Stimulated activated effector memory CD8-positive, alpha-beta T cell treated with anti-CD3 and anti-CD28 coated beads, Interleukin-12 subunit alpha, Interleukin-12 subunit beta, amount 100 ng/mL, for 72 hours (primary cell): ENCODE measurements around the gene NIN.
"Not testable (repeated sequence)": the region's sequence is repeated elsewhere in the genome, so short reads cannot be mapped to it uniquely, and the experiment has no call there.

Experiments
- ATAC-seq: fragments of 150-1000 bp; cut with Tn5 transposase; 2 replicates; pipeline ENCODE4 v1.10.0; 2021
- DNase-seq, 2 donors: peaks; one replicate each; pipeline ENCODE4 v3.0.0; 2021 to 2022; ENCODE audit warnings: low spot score in 2 of 2
- H3K27ac Mint-ChIP-seq: one replicate; pipeline ENCODE4 v1.8.0; 2022; ENCODE audit warnings: mild to moderate bottlenecking, mixed read lengths
- H3K36me3 Mint-ChIP-seq: one replicate; pipeline ENCODE4 v1.8.0; 2022; ENCODE audit warnings: mild to moderate bottlenecking, mixed read lengths
- H3K4me1 Mint-ChIP-seq: one replicate; pipeline ENCODE4 v1.8.0; 2022; ENCODE audit warnings: mixed read lengths
- H3K4me3 Mint-ChIP-seq: one replicate; pipeline ENCODE4 v1.8.0; 2022; ENCODE audit warnings: mild to moderate bottlenecking, mixed read lengths
- H3K9me3 Mint-ChIP-seq: one replicate; pipeline ENCODE4 v1.8.0; 2022; ENCODE audit warnings: mixed read lengths

Gene NIN

DNA sequence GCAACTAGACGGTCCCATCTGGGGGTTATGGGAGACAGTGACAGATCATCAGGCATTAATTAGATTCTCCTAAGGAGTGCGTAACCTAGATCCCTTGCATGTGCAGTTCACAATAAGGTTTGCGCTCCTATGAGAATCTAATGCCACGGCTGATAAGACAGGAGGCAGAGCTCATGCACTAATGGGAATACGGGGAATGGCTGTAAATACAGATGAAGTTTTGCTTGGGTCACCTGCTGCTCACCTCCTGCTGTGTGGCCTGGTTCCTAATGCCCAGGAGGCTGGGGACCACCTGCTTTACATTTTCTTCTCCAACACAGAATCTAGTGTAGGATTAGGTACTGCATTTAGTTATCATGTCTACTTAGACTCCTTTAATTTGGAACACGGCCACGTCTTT is 113.2 kb downstream of the NIN start:
- H3K4me1 Mint-ChIP-seq: no peaks in the 10 kb centered on the region

DNA sequence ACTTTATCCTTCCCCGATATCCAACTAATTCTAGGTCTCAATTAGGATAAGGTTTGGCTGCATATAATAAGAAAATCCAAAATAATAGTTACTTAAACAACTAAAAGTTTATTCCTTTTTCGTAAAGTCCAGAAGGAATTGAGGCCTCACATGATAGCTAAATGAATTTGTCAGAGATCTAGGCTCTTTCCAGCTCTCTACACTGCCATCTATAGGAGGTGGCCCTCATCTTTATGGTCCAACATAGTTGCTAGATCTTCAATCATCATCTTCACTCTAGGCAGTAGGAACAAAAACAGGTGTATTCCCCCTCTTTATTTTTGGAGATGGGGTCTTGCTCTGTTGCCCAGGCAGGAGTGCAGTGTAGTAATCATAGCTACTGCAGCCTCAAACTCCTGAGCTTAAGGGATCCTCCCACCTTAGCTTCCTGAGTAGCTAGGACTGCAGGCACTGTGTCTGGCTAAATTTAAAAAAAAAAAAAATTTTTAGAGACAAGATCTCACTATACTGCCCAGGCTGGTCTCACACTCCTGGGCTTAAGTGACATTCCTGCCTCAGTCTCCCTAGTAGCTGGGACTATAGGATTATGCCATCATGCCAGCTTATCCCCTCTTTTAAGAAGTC is 116.4 kb downstream of the NIN start:
- Mint-ChIP-seq H3K4me1 (no peaks in the 10 kb centered on the region), H3K4me3 (no peak overlapping the region), H3K27ac (no peak overlapping the region), H3K36me3 (no peaks in the 10 kb centered on the region), H3K9me3 (no peaks in the 10 kb centered on the region)
- ATAC-seq: peak; percentile 50
- DNase-seq: no peak

More for the DNA sequence above, 113.2 kb downstream of the NIN start:
- DNase-seq (no peak), ATAC-seq (no peak)
- Mint-ChIP-seq H3K36me3 (peaks cover 20% of the 10 kb centered on the region), H3K27ac (no peak overlapping the region), H3K9me3 (no peaks in the 10 kb centered on the region), H3K4me3 (no peak overlapping the region)

DNA sequence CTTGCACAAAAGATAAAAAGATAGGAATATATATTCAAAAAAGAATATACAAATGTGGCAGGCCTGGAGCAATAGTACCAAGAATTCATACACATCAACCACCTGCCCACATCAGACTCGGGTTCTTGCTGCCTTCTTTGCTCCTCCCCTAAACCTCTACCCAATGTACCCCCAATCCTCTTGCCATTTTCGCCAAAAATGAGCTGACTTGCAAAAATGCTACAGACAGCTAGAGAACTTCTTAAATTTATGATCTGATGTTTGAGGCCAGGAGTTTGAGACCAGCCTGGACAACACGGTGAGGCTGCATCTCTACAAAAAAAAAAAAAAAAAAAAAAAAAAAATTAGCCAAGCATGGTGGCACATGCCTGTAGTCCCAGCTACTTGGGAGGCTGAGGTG is 119.9 kb downstream of the NIN start:
- no peak overlapping the region for H3K27ac Mint-ChIP-seq
- H3K4me3 Mint-ChIP-seq: no peak overlapping the region
- H3K36me3 Mint-ChIP-seq: no peaks in the 10 kb centered on the region
- no peak for ATAC-seq
- no peaks in the 10 kb centered on the region for H3K9me3 Mint-ChIP-seq
- H3K4me1 Mint-ChIP-seq: no peaks in the 10 kb centered on the region
- no peak for DNase-seq

DNA sequence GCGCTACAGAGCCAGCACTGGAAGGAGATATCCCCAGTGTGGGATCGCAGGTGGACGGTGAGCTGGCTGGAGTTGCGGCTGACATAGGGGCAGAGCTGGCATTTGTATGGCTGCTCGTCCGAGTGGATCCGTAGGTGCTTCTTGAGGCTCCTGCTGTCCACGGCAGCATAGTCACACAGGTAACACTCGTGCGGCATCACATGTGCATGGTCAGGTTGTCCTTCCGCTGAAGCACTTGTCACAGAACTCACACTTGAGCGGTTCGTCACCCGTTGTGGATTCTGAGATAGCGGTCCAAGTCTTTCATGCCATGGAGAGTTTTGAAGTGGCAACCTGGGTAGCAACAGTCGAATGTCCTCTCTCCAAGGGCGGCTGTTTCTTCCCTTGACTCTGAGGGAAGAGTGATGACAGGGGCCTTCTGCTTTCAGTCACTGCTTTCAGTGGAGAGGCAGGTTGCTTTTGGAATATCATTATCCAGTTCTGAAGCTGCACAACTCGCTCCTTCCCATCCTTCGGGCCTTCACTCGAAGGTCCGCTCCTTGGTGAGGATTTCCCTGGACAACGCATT is 125.9 kb downstream of the NIN start:
- H3K9me3 Mint-ChIP-seq: no peaks in the 10 kb centered on the region
- no peak for ATAC-seq
- DNase-seq: no peak
- no peaks in the 10 kb centered on the region for H3K36me3 Mint-ChIP-seq
- no peaks in the 10 kb centered on the region for H3K4me1 Mint-ChIP-seq
- H3K27ac Mint-ChIP-seq: no peak overlapping the region
- H3K4me3 Mint-ChIP-seq: no peak overlapping the region

DNA sequence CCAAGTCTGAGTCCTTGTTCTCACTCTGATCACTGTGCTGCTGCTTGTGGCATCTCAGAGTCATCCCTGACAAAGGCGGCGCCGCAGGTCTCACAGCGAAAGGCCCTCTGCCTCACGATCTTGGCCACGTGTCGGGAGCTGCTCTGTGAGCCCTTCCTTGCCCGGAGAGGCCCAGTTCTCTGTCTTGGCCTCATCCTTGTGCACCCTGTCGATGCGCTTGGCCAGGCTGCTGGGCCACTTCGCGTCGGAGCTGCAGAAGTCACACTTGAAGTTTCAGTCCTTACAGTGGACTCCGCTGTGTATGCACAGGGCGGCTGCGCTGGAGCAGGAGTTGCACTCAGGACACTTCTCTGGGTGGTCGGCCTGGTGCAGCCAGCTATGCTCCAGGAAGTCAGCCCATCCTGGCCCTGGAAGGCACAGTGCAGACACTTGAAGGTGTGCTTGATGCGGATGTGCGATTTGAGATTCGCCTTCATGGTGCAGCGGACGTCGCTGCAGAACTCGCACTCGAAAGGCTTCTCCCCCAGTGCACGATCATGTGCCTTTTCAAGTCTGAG is 126.4 kb downstream of the NIN start:
- no peaks in the 10 kb centered on the region for H3K9me3 Mint-ChIP-seq

DNA sequence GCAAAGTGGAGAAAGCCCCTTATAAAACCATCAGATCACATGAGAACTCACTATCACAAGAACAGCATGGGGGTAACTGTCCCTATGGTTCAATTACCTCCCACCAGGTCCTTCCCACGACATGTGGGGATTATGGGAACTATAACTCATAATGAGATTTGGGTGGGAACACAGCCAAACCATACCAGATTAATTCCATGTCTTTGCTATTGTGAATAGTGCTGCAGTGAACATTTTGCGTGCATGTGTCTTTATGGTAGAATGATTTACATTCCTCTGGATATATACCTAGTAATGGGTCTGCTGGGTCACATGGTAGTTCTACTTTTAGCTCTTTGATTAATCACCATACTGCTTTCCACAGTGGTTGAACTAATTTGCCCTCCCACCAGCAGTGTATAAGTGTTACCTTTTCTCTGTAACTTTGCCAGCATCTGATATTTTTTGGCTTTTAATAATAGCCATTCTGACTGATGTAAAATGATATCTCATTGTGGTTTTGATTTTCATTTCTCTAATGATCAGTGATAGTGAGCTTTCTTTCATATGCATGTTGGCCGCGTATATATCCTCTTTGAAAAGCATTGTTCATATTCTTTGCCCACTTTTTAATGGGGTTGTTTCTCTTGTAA is 133.2 kb downstream of the NIN start:
- no peak for DNase-seq
- Mint-ChIP-seq H3K4me1 (no peaks in the 10 kb centered on the region), H3K4me3 (no peak overlapping the region), H3K27ac (no peak overlapping the region), H3K9me3 (peaks cover 1% of the 10 kb centered on the region), H3K36me3 (no peaks in the 10 kb centered on the region)
- no peak for ATAC-seq

More for the DNA sequence above, 126.4 kb downstream of the NIN start:
- H3K4me3 Mint-ChIP-seq: no peak overlapping the region
- H3K4me1 Mint-ChIP-seq: no peaks in the 10 kb centered on the region
- DNase-seq (no peak), ATAC-seq (peak; percentile 16)
- no peak overlapping the region for H3K27ac Mint-ChIP-seq
- H3K36me3 Mint-ChIP-seq: no peaks in the 10 kb centered on the region

DNA sequence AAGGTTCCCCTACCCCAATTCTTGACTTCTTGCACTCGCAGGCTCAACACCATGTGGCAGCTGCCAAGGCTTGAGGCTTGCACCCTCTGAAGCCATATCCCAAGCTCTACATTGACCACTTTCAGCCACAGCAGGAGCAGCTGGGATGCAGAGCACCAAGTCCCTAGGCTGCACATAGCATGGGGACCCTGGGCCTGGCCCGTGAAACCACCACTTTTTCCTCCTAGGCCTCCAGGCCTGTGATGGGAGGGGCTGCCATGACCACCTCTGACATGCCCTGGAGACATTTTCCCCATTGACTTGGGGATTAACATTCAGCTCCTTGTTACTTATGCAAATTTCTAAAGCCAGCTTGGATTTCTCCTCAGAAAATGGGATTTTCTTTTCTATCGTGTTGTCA is 136.7 kb downstream of the NIN start:
- H3K36me3 Mint-ChIP-seq, H3K27ac Mint-ChIP-seq, H3K4me3 Mint-ChIP-seq, H3K9me3 Mint-ChIP-seq, DNase-seq, ATAC-seq, H3K4me1 Mint-ChIP-seq: not testable (repeated sequence)

DNA sequence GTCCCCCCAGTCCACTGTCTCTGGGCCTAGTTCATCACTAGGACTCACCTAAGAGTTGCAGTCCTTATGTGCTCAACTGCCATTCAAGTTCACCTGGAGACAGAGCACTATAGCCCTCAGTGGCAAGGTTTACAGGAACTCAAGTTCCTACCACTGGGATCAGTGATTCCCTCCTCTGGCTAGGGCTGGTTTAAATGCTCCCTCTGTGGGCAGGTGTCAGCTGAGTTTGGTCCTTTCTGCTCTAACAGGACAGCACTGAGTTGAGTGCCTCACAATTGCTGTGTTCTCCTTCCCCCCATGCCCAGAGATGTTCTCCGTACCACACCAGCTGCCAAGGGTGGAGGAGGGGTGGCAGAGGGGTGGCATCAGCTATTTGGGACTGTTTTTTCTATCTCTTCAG is 142.1 kb downstream of the NIN start:
- H3K9me3 Mint-ChIP-seq: peaks cover 12% of the 10 kb centered on the region
- no peaks in the 10 kb centered on the region for H3K36me3 Mint-ChIP-seq
- ATAC-seq (no peak), DNase-seq (no peak)
- no peak overlapping the region for H3K27ac Mint-ChIP-seq
- no peaks in the 10 kb centered on the region for H3K4me1 Mint-ChIP-seq
- H3K4me3 Mint-ChIP-seq: no peak overlapping the region

DNA sequence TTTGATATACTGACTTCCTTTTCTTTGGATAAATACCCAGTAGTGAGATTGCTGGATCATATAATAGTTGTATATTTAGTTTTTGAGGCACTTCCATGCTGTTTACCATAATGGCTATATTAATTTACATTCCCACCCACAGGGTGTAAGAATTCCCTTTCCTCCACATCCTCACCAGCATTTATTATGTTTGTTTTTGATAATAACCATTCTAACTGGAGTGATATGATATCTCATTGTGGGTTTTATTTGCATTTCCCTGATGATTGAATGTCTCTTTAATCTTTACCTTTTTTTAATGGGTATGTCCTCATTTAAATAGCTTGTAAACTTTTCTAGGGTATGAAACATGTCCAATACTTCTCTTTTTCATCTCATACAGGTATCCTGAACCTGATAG is 151.3 kb downstream of the NIN start:
- ATAC-seq: no peak

DNA sequence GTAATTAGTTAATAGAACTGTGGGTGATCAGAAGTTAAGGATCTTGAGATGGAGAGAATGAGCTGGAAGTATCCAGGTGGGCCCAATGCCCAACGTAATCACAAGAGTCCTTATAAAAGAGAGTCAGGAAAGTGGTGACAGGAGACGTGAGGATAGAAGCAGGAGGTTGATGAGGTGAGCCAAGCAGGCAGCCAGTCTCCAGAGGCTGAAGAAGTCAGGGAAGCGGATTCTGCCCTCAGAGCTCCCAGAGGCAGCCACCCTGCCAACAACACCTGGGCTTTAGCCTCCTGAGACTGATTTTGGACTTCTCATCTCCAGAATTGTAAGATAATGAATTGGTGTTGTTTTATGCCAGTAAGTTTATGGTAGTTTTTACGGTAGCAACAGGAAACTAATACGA is 152.8 kb downstream of the NIN start:
- no peaks in the 10 kb centered on the region for H3K9me3 Mint-ChIP-seq
- peaks cover 18% of the 10 kb centered on the region for H3K4me1 Mint-ChIP-seq
- ATAC-seq (no peak), DNase-seq (no peak)
- H3K4me3 Mint-ChIP-seq: no peak overlapping the region
- no peaks in the 10 kb centered on the region for H3K36me3 Mint-ChIP-seq
- H3K27ac Mint-ChIP-seq: no peak overlapping the region

More for the DNA sequence above, 151.3 kb downstream of the NIN start:
- no peak for DNase-seq
- Mint-ChIP-seq H3K4me3 (no peak overlapping the region), H3K27ac (no peak overlapping the region), H3K36me3 (no peaks in the 10 kb centered on the region), H3K4me1 (peaks cover 18% of the 10 kb centered on the region), H3K9me3 (no peaks in the 10 kb centered on the region)

DNA sequence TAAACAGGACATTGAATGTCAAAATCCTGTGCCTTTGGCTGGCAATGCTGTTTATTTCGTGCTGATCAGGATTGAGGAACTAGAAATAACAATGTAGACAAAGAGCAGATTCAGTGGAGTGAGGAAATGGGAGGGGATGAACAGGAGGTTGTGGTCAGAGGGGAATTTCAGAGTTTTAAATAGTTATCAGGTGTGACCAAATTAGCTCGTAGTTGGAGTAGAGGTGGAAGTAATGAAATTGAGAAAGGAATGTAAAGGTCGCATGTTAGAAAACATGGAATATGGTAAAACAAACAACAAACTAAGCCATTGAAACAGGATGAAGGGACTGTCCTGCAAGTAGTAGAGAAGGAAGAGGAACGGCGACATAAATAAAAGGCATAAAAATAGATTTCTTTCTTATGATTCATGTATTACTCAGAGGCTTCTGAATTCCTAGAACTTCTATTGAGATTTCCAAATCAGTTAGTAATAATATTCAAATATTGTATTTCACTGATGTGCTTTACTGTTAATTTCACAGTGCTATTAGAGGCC is 153.4 kb downstream of the NIN start:
- peaks cover 18% of the 10 kb centered on the region for H3K4me1 Mint-ChIP-seq
- peak overlapping the region; percentile 18 for H3K4me3 Mint-ChIP-seq
- H3K36me3 Mint-ChIP-seq: no peaks in the 10 kb centered on the region
- peak overlapping the region; percentile 40 for H3K27ac Mint-ChIP-seq
- DNase-seq (no peak), ATAC-seq (no peak)
- no peaks in the 10 kb centered on the region for H3K9me3 Mint-ChIP-seq

DNA sequence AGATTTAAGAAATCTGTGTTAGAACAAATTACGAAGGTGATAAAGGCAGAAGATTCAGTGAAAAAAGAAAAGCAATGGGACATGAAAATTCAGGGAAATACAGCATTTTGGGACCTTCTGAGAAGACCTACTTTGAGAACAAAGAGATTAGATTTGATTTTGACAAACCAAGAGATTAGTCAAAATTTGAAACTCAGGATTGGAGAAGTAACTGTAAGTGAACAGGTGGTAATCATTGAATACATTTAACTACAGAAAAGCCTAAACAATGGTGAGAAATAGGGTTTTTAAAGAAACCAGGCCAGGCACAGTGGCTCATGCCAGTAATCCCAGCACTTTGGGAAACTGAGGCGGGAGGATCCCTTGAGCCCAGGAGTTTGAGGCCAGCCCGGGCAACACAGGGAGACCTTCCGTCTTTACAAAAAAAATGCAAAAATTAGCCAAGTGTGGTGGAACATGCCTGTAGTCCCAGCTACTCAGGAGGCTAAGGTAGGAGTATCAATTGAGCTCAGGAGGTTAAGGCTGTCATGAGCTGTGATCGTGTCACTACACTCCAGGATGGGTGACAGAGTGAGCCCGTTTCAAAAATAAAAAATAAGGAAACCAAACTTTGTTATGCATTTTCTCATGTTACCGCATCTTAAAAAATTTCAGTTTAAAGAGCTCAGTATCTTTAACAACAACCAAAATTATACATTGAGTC is 154.0 kb downstream of the NIN start:
- DNase-seq (no peak), ATAC-seq (no peak)
- peak overlapping the region; percentile 18 for H3K4me3 Mint-ChIP-seq
- H3K4me1 Mint-ChIP-seq: peaks cover 18% of the 10 kb centered on the region
- peak overlapping the region; percentile 40 for H3K27ac Mint-ChIP-seq
- no peaks in the 10 kb centered on the region for H3K9me3 Mint-ChIP-seq
- no peaks in the 10 kb centered on the region for H3K36me3 Mint-ChIP-seq

DNA sequence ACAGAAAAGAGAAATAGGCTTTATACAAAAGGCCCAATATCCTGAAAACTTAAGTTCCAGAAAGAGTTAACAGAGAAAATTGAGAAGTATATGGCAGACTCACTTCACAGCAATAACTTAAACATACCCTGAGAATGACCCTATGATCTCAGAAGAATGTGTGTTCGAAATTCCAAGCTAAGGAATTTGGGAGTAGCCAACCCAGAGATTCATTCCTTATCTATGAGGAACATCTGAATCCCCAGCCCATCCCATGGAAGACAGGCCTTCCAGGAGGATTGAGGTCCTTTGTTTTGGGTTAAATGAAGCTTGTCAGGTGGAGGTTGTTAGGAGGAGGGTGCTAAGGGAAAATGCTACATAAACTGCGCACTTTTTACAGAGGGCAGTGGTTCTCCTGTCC is 155.4 kb downstream of the NIN start:
- Mint-ChIP-seq H3K9me3 (no peaks in the 10 kb centered on the region), H3K4me1 (peaks cover 18% of the 10 kb centered on the region), H3K4me3 (no peak overlapping the region), H3K27ac (no peak overlapping the region), H3K36me3 (no peaks in the 10 kb centered on the region)
- no peak for DNase-seq
- ATAC-seq: no peak

DNA sequence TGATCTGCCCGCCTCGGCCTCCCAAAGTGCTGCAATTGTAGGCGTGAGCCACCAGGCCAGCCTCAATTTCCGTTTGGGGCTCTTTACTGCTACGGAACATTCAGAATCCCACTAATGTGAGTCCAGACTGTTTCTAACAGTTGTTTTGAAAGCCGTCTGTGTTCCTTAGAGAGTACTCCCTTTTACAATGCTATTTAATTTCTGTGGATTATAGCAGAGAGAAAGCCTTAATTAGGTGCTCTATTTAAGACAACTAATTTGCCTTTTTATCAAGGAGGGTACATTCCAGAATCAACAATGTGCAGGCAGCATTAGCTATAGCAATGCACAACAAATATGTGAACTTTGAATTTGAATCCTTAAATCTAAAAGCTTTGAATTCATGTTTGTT is 160.1 kb downstream of the NIN start:
- no peak overlapping the region for H3K4me3 Mint-ChIP-seq
- peaks cover 6% of the 10 kb centered on the region for H3K4me1 Mint-ChIP-seq
- peaks cover 5% of the 10 kb centered on the region for H3K36me3 Mint-ChIP-seq
- H3K9me3 Mint-ChIP-seq: no peaks in the 10 kb centered on the region
- no peak overlapping the region for H3K27ac Mint-ChIP-seq
- no peak for ATAC-seq
- DNase-seq: no peak

DNA sequence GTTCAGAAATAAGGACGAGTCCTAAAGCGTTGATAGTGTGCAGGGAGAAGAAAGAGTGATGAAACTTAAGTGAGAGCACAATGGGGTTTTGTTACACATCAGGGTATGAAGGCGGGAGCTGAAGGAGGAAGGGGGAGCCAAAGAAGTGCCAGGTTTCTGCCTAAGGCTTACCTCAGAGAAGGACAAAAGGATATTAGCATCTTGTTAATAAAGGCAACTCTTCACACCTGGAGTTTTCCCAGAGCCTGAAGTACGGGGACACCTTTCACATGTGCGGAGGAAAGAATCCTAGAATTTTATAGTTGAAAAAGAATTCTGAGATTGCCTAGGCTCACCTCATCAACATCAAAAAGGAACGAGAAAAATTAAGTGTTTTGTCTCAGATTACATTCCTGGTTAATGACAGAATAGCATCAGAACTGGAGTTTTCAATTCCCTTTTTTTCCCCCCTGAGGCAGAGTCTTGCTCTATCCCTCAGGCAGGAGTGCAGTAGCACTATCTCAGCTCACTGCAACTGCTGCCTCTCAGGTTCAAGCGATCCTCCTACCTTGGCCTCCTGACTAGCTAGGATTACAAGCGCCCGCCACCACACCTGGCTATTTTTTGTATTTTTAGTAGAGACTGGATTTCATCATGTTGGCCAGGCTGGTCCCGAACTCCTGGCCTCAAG is 160.6 kb downstream of the NIN start:
- DNase-seq (no peak), ATAC-seq (no peak)
- H3K4me3 Mint-ChIP-seq: no peak overlapping the region
- peaks cover 5% of the 10 kb centered on the region for H3K36me3 Mint-ChIP-seq
- no peaks in the 10 kb centered on the region for H3K9me3 Mint-ChIP-seq
- H3K4me1 Mint-ChIP-seq: peaks cover 6% of the 10 kb centered on the region
- H3K27ac Mint-ChIP-seq: no peak overlapping the region
